HepG2 (cell line): ENCODE data around the gene C2orf74. TPM values are rescaled to one million over a fixed set of nuclear protein-coding genes. Genes with fewer than 3 reads are reported as not detected.

Source experiments
- HDAC6 ChIP-seq: fragments of 200-600 bp; sonication (generic); IDR thresholded peaks from 2 replicates; pipeline ENCODE4 v1.7.0; 2017; ENCODE audit warnings: mild to moderate bottlenecking, antibody characterized with exemption, low read length, low read depth
- NR2F1 ChIP-seq, 2 experiments: fragments of 450-650 bp in 1 of 2; formaldehyde crosslinking in 1 of 2; IDR thresholded peaks; 2 replicates each; pipeline versions ENCODE4 v1.5.0 to v1.6.1; 2016 to 2020; ENCODE audit warnings: mild to moderate bottlenecking in 1 of 2, missing compliant biosample characterization in 1 of 2, missing genetic modification reagents in 1 of 2, moderate library complexity in 1 of 2
- PRPF4 ChIP-seq: fragments of 200-400 bp; formaldehyde crosslinking; IDR thresholded peaks from 2 replicates; pipeline ENCODE4 v1.6.1; 2016; ENCODE audit warnings: low read length, low read depth; ENCODE audit not compliant: poor library complexity, severe bottlenecking
- RBAK ChIP-seq: sonication (generic); formaldehyde crosslinking; IDR thresholded peaks from 2 replicates; pipeline ENCODE4 v1.5.1; 2020; ENCODE audit warnings: mild to moderate bottlenecking, missing genetic modification reagents
- SNAPC2 ChIP-seq: sonication (generic); formaldehyde crosslinking; IDR thresholded peaks from 2 replicates; pipeline ENCODE4 v1.8.1; 2022; ENCODE audit warnings: mild to moderate bottlenecking, missing genetic modification reagents
- THRA ChIP-seq: sonication (generic); formaldehyde crosslinking; IDR thresholded peaks from 2 replicates; pipeline ENCODE4 v1.4.0; 2020; ENCODE audit warnings: missing genetic modification reagents, borderline replicate concordance
- ZNF652 ChIP-seq: IDR thresholded peaks from 2 replicates; pipeline ENCODE4 v1.6.1; 2016; ENCODE audit warnings: low read depth, borderline replicate concordance
- ZNF766 ChIP-seq: sonication (generic); formaldehyde crosslinking; IDR thresholded peaks from 2 replicates; pipeline ENCODE4 v1.5.0; 2020; ENCODE audit warnings: missing genetic modification reagents, borderline replicate concordance
- ZNF776 ChIP-seq: sonication (generic); formaldehyde crosslinking; IDR thresholded peaks from 2 replicates; pipeline ENCODE4 v1.4.0; 2020; ENCODE audit warnings: mild to moderate bottlenecking, missing genetic modification reagents
- ZNF782 ChIP-seq: sonication (generic); formaldehyde crosslinking; IDR thresholded peaks from 2 replicates; pipeline ENCODE4 v1.4.0; 2020; ENCODE audit warnings: missing genetic modification reagents, mild to moderate bottlenecking, borderline replicate concordance
- ZNF788 ChIP-seq: sonication (generic); formaldehyde crosslinking; IDR thresholded peaks from 2 replicates; pipeline ENCODE4 v1.5.0; 2020; ENCODE audit warnings: mild to moderate bottlenecking, missing genetic modification reagents, borderline replicate concordance
- polyA plus RNA-seq, 8 experiments: library from polyadenylated mRNA; depleted of rRNA in 3 of 8; stranded (reverse) in 7 of 8; unstranded in 1 of 8; fragments of >200 nt; fragmentation: Illumina TruSeq in 4 of 8; extraction: Trizol in 4 of 8; gene quantifications; 2 replicates each; pipeline versions ENCODE4 v1.2.1 to v1.2.3, GENCODE V29; 2011 to 2016; ENCODE audit warnings: low read depth in 4 of 8, missing spikeins in 1 of 8, mixed read lengths in 1 of 8; ENCODE audit not compliant: insufficient read depth in 1 of 8
- total RNA-seq, 5 experiments: library from RNA; depleted of rRNA; stranded (reverse); fragments of >200 nt; fragmentation: Illumina TruSeq; extraction: Trizol; gene quantifications; 2 replicates each; pipeline ENCODE4 v1.2.3, GENCODE V29; 2016; ENCODE audit warnings: low read depth in 1 of 5
- TF ChIP-seq, protein P1 (sequence below), 2 experiments: sonication (generic) in 1 of 2; formaldehyde crosslinking in 1 of 2; IDR thresholded peaks; 2 replicates each; pipeline versions ENCODE4 v1.5.1 to v1.6.1; 2011 to 2020; ENCODE audit warnings: borderline replicate concordance in 1 of 2, low read depth in 1 of 2, low read length in 1 of 2, mild to moderate bottlenecking in 1 of 2, missing genetic modification reagents in 1 of 2, moderate library complexity in 1 of 2
- TF ChIP-seq, protein P2 (sequence below): sonication (generic); formaldehyde crosslinking; IDR thresholded peaks from 2 replicates; pipeline ENCODE4 v1.4.0; 2020; ENCODE audit warnings: missing genetic modification reagents, borderline replicate concordance
- TF ChIP-seq, protein P3 (sequence below): IDR thresholded peaks from 2 replicates; pipeline ENCODE4 v1.4.0; 2020; ENCODE audit warnings: mild to moderate bottlenecking, missing genetic modification reagents

C2orf74 gene
- total and polyA plus RNA-seq, 2 of the 13 experiments (the other 11 are each of a cell fraction or from before 2014, with no cell fraction given), result 10.6 to 13.8 TPM

- TF ChIP-seq, protein P1, sequence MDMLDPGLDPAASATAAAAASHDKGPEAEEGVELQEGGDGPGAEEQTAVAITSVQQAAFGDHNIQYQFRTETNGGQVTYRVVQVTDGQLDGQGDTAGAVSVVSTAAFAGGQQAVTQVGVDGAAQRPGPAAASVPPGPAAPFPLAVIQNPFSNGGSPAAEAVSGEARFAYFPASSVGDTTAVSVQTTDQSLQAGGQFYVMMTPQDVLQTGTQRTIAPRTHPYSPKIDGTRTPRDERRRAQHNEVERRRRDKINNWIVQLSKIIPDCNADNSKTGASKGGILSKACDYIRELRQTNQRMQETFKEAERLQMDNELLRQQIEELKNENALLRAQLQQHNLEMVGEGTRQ (IDR thresholded peaks at IDR 0.05; ENCODE audit: low read depth, low read length), result peak; percentile 41
- TF ChIP-seq, protein P1 (CRISPR knock-in tag; IDR thresholded peaks at IDR 0.05; ENCODE audit: borderline replicate concordance), result peak; percentile 35; the same call in 1 of the 2 replicates
- peak; percentile 8 to 61; a peak in 3 of 4 replicates for TF ChIP-seq NR2F1 (CRISPR knock-in tag; IDR thresholded peaks at IDR 0.05)
- TF ChIP-seq ZNF652 (CRISPR knock-in tag), result 0 out of 2 replicates have a peak, but pooled peaks have one; percentile 7
- peak; percentile 86; the same call in 1 of the 2 replicates for TF ChIP-seq SNAPC2 (CRISPR knock-in tag)
- TF ChIP-seq HDAC6, result no peak
- 0 out of 2 replicates have a peak, but pooled peaks have one; percentile 18 for TF ChIP-seq RBAK (CRISPR knock-in tag)
- TF ChIP-seq ZNF776 (CRISPR knock-in tag), result peak; percentile 89
- no peak for TF ChIP-seq PRPF4
- TF ChIP-seq, protein P2, sequence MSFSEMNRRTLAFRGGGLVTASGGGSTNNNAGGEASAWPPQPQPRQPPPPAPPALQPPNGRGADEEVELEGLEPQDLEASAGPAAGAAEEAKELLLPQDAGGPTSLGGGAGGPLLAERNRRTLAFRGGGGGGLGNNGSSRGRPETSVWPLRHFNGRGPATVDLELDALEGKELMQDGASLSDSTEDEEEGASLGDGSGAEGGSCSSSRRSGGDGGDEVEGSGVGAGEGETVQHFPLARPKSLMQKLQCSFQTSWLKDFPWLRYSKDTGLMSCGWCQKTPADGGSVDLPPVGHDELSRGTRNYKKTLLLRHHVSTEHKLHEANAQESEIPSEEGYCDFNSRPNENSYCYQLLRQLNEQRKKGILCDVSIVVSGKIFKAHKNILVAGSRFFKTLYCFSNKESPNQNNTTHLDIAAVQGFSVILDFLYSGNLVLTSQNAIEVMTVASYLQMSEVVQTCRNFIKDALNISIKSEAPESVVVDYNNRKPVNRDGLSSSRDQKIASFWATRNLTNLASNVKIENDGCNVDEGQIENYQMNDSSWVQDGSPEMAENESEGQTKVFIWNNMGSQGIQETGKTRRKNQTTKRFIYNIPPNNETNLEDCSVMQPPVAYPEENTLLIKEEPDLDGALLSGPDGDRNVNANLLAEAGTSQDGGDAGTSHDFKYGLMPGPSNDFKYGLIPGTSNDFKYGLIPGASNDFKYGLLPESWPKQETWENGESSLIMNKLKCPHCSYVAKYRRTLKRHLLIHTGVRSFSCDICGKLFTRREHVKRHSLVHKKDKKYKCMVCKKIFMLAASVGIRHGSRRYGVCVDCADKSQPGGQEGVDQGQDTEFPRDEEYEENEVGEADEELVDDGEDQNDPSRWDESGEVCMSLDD (CRISPR knock-in tag), result no peak
- TF ChIP-seq ZNF766 (CRISPR knock-in tag), result peak; percentile 79; the same call in 1 of the 2 replicates
- TF ChIP-seq, protein P3, sequence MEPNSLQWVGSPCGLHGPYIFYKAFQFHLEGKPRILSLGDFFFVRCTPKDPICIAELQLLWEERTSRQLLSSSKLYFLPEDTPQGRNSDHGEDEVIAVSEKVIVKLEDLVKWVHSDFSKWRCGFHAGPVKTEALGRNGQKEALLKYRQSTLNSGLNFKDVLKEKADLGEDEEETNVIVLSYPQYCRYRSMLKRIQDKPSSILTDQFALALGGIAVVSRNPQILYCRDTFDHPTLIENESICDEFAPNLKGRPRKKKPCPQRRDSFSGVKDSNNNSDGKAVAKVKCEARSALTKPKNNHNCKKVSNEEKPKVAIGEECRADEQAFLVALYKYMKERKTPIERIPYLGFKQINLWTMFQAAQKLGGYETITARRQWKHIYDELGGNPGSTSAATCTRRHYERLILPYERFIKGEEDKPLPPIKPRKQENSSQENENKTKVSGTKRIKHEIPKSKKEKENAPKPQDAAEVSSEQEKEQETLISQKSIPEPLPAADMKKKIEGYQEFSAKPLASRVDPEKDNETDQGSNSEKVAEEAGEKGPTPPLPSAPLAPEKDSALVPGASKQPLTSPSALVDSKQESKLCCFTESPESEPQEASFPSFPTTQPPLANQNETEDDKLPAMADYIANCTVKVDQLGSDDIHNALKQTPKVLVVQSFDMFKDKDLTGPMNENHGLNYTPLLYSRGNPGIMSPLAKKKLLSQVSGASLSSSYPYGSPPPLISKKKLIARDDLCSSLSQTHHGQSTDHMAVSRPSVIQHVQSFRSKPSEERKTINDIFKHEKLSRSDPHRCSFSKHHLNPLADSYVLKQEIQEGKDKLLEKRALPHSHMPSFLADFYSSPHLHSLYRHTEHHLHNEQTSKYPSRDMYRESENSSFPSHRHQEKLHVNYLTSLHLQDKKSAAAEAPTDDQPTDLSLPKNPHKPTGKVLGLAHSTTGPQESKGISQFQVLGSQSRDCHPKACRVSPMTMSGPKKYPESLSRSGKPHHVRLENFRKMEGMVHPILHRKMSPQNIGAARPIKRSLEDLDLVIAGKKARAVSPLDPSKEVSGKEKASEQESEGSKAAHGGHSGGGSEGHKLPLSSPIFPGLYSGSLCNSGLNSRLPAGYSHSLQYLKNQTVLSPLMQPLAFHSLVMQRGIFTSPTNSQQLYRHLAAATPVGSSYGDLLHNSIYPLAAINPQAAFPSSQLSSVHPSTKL (CRISPR knock-in tag), result peak; percentile 61
- TF ChIP-seq ZNF788, result peak; percentile 85; the same call in 1 of the 2 replicates
- TF ChIP-seq THRA, result peak; percentile 94
- TF ChIP-seq ZNF782, result peak; percentile 29; the same call in 1 of the 2 replicates
Measured at GRCh38 chr2:61176755-61177726, 15.1 kb downstream of the C2orf74 start (continued).
